ENCODE results near the gene HESX1. TPM values are rescaled to one million over a fixed set of nuclear protein-coding genes. Genes with fewer than 3 reads are reported as not detected.

The HESX1 gene
- total and polyA plus RNA-seq, 2 of the 13 experiments (the other 11 are each of a cell fraction or from before 2014, with no cell fraction given): 0.57 to 0.75 TPM

DNA sequence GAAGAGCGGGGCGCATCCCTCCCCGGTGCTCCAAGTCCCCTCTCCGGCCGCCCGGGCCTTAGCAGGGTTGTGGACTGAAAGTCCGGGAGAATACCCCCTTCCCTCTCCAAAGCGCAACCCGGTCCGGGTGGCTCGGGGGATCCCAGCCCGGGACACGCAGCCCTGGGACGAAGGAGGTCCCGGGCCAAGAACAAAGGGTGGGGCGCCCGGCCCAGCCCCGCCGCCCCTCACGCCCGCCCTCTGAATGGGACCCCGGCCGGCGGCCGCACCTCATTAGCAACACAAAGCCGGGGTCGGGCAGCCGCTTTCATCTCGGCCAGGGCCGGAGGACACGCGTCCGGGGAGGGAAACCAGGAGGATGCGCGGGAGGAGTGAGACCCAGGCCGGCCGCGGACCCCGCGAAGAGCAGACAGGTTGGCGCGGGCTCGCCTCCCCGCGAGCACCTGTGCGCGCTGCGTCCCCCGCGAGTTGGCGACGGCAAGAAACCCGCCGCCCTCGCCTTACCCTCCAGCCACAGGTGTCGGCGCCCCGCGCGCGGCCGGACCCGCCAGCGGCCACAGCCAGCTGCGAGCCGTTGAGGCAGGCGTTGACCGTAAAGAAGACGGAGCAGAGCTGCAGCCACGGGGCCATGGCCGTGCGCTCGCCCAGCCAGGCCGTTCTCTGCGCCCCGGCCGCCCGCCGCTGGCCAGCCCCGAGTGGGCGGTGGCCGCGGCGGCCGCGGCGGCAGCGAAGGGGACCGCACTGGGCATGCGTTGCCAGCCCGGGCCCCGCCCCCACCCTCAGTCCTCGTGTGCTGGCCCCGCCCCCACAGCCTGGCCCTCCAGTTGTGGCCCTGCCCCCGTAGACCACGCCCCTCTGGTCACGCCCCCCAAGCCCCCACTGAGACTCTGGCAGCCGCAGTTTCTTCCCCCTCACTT is 34.9 kb downstream of the HESX1 start, which contains the start of gene IL17RD (continued):
- TF ChIP-seq ZNF709 (CRISPR knock-in tag; IDR thresholded peaks at IDR 0.05) (no peak), SIN3A (IDR thresholded peaks at IDR 0.05; ENCODE audit: borderline replicate concordance, low read depth, low read length) (no peak), HOXA9 (CRISPR knock-in tag; IDR thresholded peaks at IDR 0.05; ENCODE audit: borderline replicate concordance) (no peak), SMAD1 (CRISPR knock-in tag; IDR thresholded peaks at IDR 0.05; ENCODE audit: borderline replicate concordance, low read depth) (no peak), PAX8 (CRISPR knock-in tag; IDR thresholded peaks at IDR 0.05; ENCODE audit: borderline replicate concordance) (no peak), FOXK2 (IDR thresholded peaks at IDR 0.05) (no peak), DNMT3B (CRISPR knock-in tag; conservative IDR thresholded peaks at IDR 0.05) (no peak), ZNF431 (CRISPR knock-in tag; IDR thresholded peaks at IDR 0.05; ENCODE audit: borderline replicate concordance, low read depth) (no peak), GATAD2A (CRISPR knock-in tag; IDR thresholded peaks at IDR 0.05) (no peak), ZNF230 (CRISPR knock-in tag; IDR thresholded peaks at IDR 0.05) (no peak), ELF4 (CRISPR knock-in tag; IDR thresholded peaks at IDR 0.05; ENCODE audit: borderline replicate concordance) (no peak), MED13 (CRISPR knock-in tag; IDR thresholded peaks at IDR 0.05) (no peak), SP1 (IDR thresholded peaks at IDR 0.05) (no peak), SP1 (CRISPR knock-in tag; IDR thresholded peaks at IDR 0.05) (peak; percentile 51), HHEX (CRISPR knock-in tag; IDR thresholded peaks at IDR 0.05) (no peak), ZNF121 (CRISPR knock-in tag; IDR thresholded peaks at IDR 0.05) (no peak), BORCS8-MEF2B (CRISPR knock-in tag; IDR thresholded peaks at IDR 0.05) (0 out of 2 replicates have a peak, but pooled peaks have one; percentile 41), NBN (conservative IDR thresholded peaks at IDR 0.05) (no peak), KDM6A (CRISPR knock-in tag; IDR thresholded peaks at IDR 0.05; ENCODE audit: low read depth) (no peak)
- TF ChIP-seq, protein P1, sequence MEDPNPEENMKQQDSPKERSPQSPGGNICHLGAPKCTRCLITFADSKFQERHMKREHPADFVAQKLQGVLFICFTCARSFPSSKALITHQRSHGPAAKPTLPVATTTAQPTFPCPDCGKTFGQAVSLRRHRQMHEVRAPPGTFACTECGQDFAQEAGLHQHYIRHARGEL (CRISPR knock-in tag; IDR thresholded peaks at IDR 0.05): no peak
- TF ChIP-seq, protein P2, sequence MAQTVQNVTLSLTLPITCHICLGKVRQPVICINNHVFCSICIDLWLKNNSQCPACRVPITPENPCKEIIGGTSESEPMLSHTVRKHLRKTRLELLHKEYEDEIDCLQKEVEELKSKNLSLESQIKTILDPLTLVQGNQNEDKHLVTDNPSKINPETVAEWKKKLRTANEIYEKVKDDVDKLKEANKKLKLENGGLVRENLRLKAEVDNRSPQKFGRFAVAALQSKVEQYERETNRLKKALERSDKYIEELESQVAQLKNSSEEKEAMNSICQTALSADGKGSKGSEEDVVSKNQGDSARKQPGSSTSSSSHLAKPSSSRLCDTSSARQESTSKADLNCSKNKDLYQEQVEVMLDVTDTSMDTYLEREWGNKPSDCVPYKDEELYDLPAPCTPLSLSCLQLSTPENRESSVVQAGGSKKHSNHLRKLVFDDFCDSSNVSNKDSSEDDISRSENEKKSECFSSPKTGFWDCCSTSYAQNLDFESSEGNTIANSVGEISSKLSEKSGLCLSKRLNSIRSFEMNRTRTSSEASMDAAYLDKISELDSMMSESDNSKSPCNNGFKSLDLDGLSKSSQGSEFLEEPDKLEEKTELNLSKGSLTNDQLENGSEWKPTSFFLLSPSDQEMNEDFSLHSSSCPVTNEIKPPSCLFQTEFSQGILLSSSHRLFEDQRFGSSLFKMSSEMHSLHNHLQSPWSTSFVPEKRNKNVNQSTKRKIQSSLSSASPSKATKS (CRISPR knock-in tag; IDR thresholded peaks at IDR 0.05): no peak
- TF ChIP-seq, protein P3, sequence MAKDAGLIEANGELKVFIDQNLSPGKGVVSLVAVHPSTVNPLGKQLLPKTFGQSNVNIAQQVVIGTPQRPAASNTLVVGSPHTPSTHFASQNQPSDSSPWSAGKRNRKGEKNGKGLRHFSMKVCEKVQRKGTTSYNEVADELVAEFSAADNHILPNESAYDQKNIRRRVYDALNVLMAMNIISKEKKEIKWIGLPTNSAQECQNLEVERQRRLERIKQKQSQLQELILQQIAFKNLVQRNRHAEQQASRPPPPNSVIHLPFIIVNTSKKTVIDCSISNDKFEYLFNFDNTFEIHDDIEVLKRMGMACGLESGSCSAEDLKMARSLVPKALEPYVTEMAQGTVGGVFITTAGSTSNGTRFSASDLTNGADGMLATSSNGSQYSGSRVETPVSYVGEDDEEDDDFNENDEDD (CRISPR knock-in tag; IDR thresholded peaks at IDR 0.05; ENCODE audit: borderline replicate concordance): no peak
- TF ChIP-seq, protein P4, sequence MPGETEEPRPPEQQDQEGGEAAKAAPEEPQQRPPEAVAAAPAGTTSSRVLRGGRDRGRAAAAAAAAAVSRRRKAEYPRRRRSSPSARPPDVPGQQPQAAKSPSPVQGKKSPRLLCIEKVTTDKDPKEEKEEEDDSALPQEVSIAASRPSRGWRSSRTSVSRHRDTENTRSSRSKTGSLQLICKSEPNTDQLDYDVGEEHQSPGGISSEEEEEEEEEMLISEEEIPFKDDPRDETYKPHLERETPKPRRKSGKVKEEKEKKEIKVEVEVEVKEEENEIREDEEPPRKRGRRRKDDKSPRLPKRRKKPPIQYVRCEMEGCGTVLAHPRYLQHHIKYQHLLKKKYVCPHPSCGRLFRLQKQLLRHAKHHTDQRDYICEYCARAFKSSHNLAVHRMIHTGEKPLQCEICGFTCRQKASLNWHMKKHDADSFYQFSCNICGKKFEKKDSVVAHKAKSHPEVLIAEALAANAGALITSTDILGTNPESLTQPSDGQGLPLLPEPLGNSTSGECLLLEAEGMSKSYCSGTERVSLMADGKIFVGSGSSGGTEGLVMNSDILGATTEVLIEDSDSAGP (CRISPR knock-in tag; IDR thresholded peaks at IDR 0.05; ENCODE audit: borderline replicate concordance): peak; percentile 42; the same call in 1 of the 2 replicates
- TF ChIP-seq, protein P5, sequence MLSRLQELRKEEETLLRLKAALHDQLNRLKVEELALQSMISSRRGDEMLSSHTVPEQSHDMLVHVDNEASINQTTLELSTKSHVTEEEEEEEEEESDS (CRISPR knock-in tag; IDR thresholded peaks at IDR 0.05; ENCODE audit: borderline replicate concordance): no peak
- TF ChIP-seq, protein P6, sequence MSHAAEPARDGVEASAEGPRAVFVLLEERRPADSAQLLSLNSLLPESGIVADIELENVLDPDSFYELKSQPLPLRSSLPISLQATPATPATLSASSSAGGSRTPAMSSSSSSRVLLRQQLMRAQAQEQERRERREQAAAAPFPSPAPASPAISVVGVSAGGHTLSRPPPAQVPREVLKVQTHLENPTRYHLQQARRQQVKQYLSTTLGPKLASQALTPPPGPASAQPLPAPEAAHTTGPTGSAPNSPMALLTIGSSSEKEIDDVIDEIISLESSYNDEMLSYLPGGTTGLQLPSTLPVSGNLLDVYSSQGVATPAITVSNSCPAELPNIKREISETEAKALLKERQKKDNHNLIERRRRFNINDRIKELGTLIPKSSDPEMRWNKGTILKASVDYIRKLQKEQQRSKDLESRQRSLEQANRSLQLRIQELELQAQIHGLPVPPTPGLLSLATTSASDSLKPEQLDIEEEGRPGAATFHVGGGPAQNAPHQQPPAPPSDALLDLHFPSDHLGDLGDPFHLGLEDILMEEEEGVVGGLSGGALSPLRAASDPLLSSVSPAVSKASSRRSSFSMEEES (CRISPR knock-in tag; IDR thresholded peaks at IDR 0.05): no peak
